Gastrocnemius medialis (tissue), 4 donors: ENCODE data around the gene SLC1A2. TPM values are rescaled to one million over a fixed set of nuclear protein-coding genes. Genes with fewer than 3 reads are reported as not detected.

ENCODE experiments used
- ATAC-seq, 2 donors: fragments of 150-250 bp; one replicate each; pipeline ENCODE4 v1.9.1; 2016
- DNase-seq, 2 donors: peaks; one replicate each; pipeline ENCODE4 v3.0.0-alpha.2; 2019
- H3K27ac ChIP-seq, 4 donors: fragments of 200-600 bp; sonication (generic); 1 replicate in 1 of 4; 2 replicates in 3 of 4; pipeline ENCODE4 v1.5.1; 2016 to 2018; ENCODE audit warnings: mild to moderate bottlenecking in 2 of 4, moderate library complexity in 1 of 4
- H3K27me3 ChIP-seq, 3 donors: fragments of 200-600 bp; sonication (generic) in 2 of 3; 1 replicate in 1 of 3; 2 replicates in 2 of 3; pipeline versions ENCODE4 v1.5.1 to v1.6.0; 2016 to 2019; ENCODE audit warnings: mild to moderate bottlenecking in 1 of 3, moderate library complexity in 1 of 3
- H3K36me3 ChIP-seq, 2 donors: fragments of 200-600 bp; sonication (generic) in 1 of 2; one replicate each; pipeline ENCODE4 v1.5.1; 2017 to 2018
- H3K4me1 ChIP-seq, 2 donors: fragments of 200-600 bp; sonication (generic) in 1 of 2; one replicate each; pipeline ENCODE4 v1.5.1; 2016 to 2017; ENCODE audit warnings: mild to moderate bottlenecking in 2 of 2
- H3K4me3 ChIP-seq, 4 donors: fragments of 200-600 bp; sonication (generic) in 3 of 4; 1 replicate in 1 of 4; 2 replicates in 3 of 4; pipeline ENCODE4 v1.5.1; 2016 to 2019; ENCODE audit warnings: mild to moderate bottlenecking in 2 of 4
- H3K9me3 ChIP-seq, 3 donors: fragments of 200-600 bp; sonication (generic) in 2 of 3; 1 replicate in 1 of 3; 2 replicates in 2 of 3; pipeline ENCODE4 v1.5.1; 2016 to 2019
- CTCF ChIP-seq, 5 experiments: fragments of 450-650 bp in 3 of 5; fragments of 200-600 bp in 2 of 5; sonication (generic) in 2 of 5; IDR thresholded peaks in 4 of 5; conservative IDR thresholded peaks in 1 of 5; 1 replicate in 4 of 5; 2 replicates in 1 of 5; pipeline ENCODE4 v1.5.1; 2016 to 2019; ENCODE audit warnings: antibody characterized with exemption in 5 of 5, mild to moderate bottlenecking in 3 of 5, moderate library complexity in 3 of 5
- POLR2A ChIP-seq, 2 donors: fragments of 450-650 bp; IDR thresholded peaks; one replicate each; pipeline ENCODE4 v1.6.1; 2017; ENCODE audit warnings: antibody characterized with exemption in 2 of 2, mild to moderate bottlenecking in 2 of 2, moderate library complexity in 2 of 2
- in situ Hi-C, 4 donors: fragments of 200-750 bp; cut with MboI; loops; one replicate each; pipeline versions ENCODE4 v1.15.0 to v1.8.0; 2017; ENCODE audit warnings: low sequenced_read_pairs in 4 of 4
- intact Hi-C: fragments of 100-400 bp; cut with DNase I; formaldehyde crosslinking; loops from one replicate; pipeline ENCODE4 v1.15.1; 2023; ENCODE audit warnings: low total_unique reads
- total RNA-seq, 4 donors: library from RNA; depleted of rRNA; stranded (reverse); fragments of >200 nt; gene quantifications; one replicate each; pipeline versions ENCODE4 v1.1.0 to v1.2.3, GENCODE V29; 2016

SLC1A2 gene
- 1 to 10 TPM in 1 of 4 donors, under 1 TPM in 3; 0.15 to 1.1 (median 0.52) TPM for total RNA-seq

DNA sequence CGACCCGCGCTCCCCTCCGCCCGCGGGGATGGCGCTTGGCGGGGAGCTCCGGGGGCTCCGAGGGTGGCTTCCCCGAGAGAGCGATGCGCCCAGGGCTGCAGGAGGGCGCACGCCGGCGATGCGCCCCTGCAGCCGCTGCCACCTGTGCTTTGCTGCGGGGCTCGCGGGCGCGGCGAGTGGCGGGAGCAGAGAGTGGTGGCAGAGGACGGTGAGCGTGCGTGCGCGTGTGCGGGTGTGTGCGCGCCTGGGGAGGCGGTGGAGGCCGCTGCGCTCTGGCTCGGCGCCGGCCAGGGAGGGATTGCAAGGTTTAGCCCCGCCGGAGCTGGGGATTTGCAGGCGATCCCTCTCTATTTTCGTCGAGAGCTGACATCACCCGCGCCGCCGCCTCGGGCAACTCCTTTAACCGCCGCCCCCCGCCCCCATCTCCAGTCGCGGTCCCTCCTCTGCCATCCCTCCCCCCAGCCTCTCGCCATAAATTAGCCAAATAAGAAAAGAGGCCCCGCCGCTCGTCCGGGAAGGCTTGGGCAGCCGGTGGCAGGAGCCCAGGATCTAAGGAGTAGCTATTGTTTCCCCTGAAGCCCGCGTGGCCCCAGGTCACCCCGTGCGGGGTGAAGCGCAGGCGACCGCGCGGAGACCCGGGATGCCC lies at the start of gene SLC1A2:
SLC1A2 (minus strand) TSS at position 375 of the 646 bp plus-strand sequence. CDS start 592 bp downstream, outside the sequence.
- ATAC-seq (no peak), DNase-seq (no peak)
- no peak within 1 kb of the TSS for H3K27ac ChIP-seq
- no peaks in the 10 kb centered on the region for H3K36me3 ChIP-seq
- in situ Hi-C loops: loop anchor here in 2 of 4 donors (25.0 kb wide), 1 partner anchor 832 kb away; no protein-coding TSS in a partner anchor
- H3K4me1 ChIP-seq: peaks cover 0 to 24% of the 10 kb centered on the region in 2 donors
- TF ChIP-seq CTCF (IDR thresholded peaks at IDR 0.05 in 4 of 5, conservative IDR thresholded peaks at IDR 0.05 in 1 of 5): no peak
- TF ChIP-seq POLR2A (IDR thresholded peaks at IDR 0.05): no peak
- H3K4me3 ChIP-seq: peak within 1 kb of the TSS; percentile 47 to 61 (median 50)
- H3K9me3 ChIP-seq: no peaks in the 10 kb centered on the region
- peaks cover 40 to 62% (median 60%) of the 10 kb centered on the region in 3 donors for H3K27me3 ChIP-seq
- intact Hi-C loops: no loop called here

- in situ Hi-C loops: no loop called here
- no peak overlapping the region for H3K27ac ChIP-seq
- H3K27me3 ChIP-seq: no peaks in the 10 kb centered on the region
- no peaks in the 10 kb centered on the region for H3K4me1 ChIP-seq
- intact Hi-C loops: no loop called here
- TF ChIP-seq CTCF (IDR thresholded peaks at IDR 0.05 in 4 of 5, conservative IDR thresholded peaks at IDR 0.05 in 1 of 5): no peak
- no peak for TF ChIP-seq POLR2A (IDR thresholded peaks at IDR 0.05)
- H3K36me3 ChIP-seq: no peaks in the 10 kb centered on the region
- H3K4me3 ChIP-seq: no peak overlapping the region
- no peak for ATAC-seq
- no peak for DNase-seq
- H3K9me3 ChIP-seq: no peaks in the 10 kb centered on the region
These were observed 46.7 kb upstream of the SLC1A2 start for GRCh38 chr11:35466058-35466457.

DNA sequence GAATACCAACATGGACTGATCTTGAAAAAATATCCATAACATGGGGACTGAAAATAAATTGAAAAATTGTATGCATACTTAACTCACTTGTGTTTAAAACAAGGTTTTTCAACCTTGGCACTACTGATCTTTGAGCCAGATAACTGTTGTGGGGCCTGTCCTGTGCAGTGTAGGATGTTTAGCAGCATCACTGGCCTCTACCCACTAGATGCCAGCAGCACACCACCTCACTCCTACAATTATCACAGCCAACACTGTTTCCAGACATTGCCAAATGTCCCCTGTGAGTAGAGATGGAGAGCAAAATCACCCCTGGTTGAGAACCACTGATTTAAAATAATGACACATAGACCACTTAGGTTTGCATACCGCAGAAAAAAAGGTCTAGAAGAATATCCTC lies 45.0 kb upstream of the SLC1A2 start:
- intact Hi-C loops: no loop called here
- TF ChIP-seq CTCF (IDR thresholded peaks at IDR 0.05 in 4 of 5, conservative IDR thresholded peaks at IDR 0.05 in 1 of 5) (no peak), POLR2A (IDR thresholded peaks at IDR 0.05) (no peak)
- ATAC-seq: no peak
- no peak overlapping the region for H3K4me3 ChIP-seq
- no peaks in the 10 kb centered on the region for H3K9me3 ChIP-seq
- DNase-seq: no peak
- H3K27me3 ChIP-seq: no peaks in the 10 kb centered on the region
- H3K4me1 ChIP-seq: no peaks in the 10 kb centered on the region
- H3K36me3 ChIP-seq: no peaks in the 10 kb centered on the region
- no peak overlapping the region for H3K27ac ChIP-seq
- in situ Hi-C loops: no loop called here

DNA sequence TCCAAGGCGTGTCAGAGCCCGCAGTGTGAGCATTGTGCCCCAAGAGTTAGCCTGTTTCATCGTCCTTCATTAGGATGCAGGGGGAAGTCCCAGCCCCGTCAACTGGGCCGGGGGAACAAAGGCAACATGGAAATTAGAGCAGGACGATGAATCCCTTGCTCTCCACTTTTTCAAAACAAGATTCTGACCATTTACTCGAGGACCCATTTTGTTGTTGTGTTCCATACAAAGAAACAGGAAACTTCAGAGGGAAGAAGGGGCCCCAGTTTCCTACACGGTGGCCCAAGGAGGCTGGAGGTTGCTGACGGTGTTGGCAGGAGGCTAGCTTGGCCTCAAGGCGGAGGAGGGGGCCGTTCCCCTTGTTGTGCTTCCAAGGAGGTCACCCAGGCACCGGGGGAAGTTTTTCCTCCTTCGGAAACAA lies 44.0 kb upstream of the SLC1A2 start:
- no peaks in the 10 kb centered on the region for H3K9me3 ChIP-seq
- ATAC-seq (no peak), DNase-seq (no peak)
- no peaks in the 10 kb centered on the region for H3K36me3 ChIP-seq
- TF ChIP-seq CTCF (IDR thresholded peaks at IDR 0.05 in 4 of 5, conservative IDR thresholded peaks at IDR 0.05 in 1 of 5): no peak
- no peak for TF ChIP-seq POLR2A (IDR thresholded peaks at IDR 0.05)
- no peak overlapping the region for H3K27ac ChIP-seq
- H3K4me1 ChIP-seq: no peaks in the 10 kb centered on the region
- no peaks in the 10 kb centered on the region for H3K27me3 ChIP-seq
- intact Hi-C loops: no loop called here
- in situ Hi-C loops: no loop called here
- H3K4me3 ChIP-seq: no peak overlapping the region
